Fibroblast of lung (primary cell): ENCODE measurements around the gene KCNJ10. TPM values are rescaled to one million over a fixed set of nuclear protein-coding genes. Genes with fewer than 3 reads are reported as not detected.

Experiments
- DNase-seq, 2 donors: peaks; one replicate each; pipeline versions ENCODE4 v3.0.0 to v3.0.0-alpha.2; 2010; ENCODE audit warnings: low read depth in 2 of 2
- H2AFZ ChIP-seq: 2 replicates; pipeline ENCODE4 v1.5.1; 2012; ENCODE audit warnings: low read length, control low read depth, inconsistent platforms
- H3K27ac ChIP-seq: 2 replicates; pipeline ENCODE4 v1.5.1; 2011; ENCODE audit warnings: low read length, control low read depth; ENCODE audit not compliant: insufficient read depth
- H3K27me3 ChIP-seq: 2 replicates; pipeline ENCODE4 v1.5.1; 2011; ENCODE audit warnings: mild to moderate bottlenecking, low read length; ENCODE audit not compliant: control insufficient read depth, insufficient read depth
- H3K36me3 ChIP-seq: 2 replicates; pipeline ENCODE4 v1.5.1; 2011; ENCODE audit warnings: low read length; ENCODE audit not compliant: control insufficient read depth, insufficient read depth
- H3K4me1 ChIP-seq: 2 replicates; pipeline ENCODE4 v1.5.1; 2011; ENCODE audit warnings: low read length; ENCODE audit not compliant: control insufficient read depth, insufficient read depth; ENCODE audit errors: extremely low read depth
- H3K4me2 ChIP-seq: 2 replicates; pipeline ENCODE4 v1.5.1; 2011; ENCODE audit warnings: low read length, control low read depth; ENCODE audit not compliant: insufficient read depth; ENCODE audit errors: extremely low read depth
- H3K4me3 ChIP-seq, 4 experiments: fragments of 200-600 bp in 1 of 4; sonication (generic) in 1 of 4; replicated peaks in 1 of 4; 2 replicates each; pipeline ENCODE4 v1.5.1; 2011 to 2016; ENCODE audit warnings: low read length in 4 of 4, low read depth in 3 of 4, mild to moderate bottlenecking in 3 of 4, control low read depth in 2 of 4, inconsistent platforms in 1 of 4, mixed read lengths in 1 of 4; ENCODE audit not compliant: insufficient read depth in 1 of 4; ENCODE audit errors: control extremely low read depth in 1 of 4
- H3K79me2 ChIP-seq: 2 replicates; pipeline ENCODE4 v1.5.1; 2012; ENCODE audit warnings: mild to moderate bottlenecking, low read length, inconsistent platforms; ENCODE audit not compliant: control insufficient read depth, insufficient read depth
- H3K9ac ChIP-seq: 2 replicates; pipeline ENCODE4 v1.5.1; 2011; ENCODE audit warnings: mild to moderate bottlenecking, low read length, control low read depth; ENCODE audit not compliant: insufficient read depth
- H3K9me3 ChIP-seq: 2 replicates; pipeline ENCODE4 v1.5.1; 2012; ENCODE audit warnings: low read depth, low read length; ENCODE audit not compliant: control insufficient read depth, insufficient read depth
- H4K20me1 ChIP-seq: 2 replicates; pipeline ENCODE4 v1.5.1; 2011; ENCODE audit warnings: low read length; ENCODE audit not compliant: control insufficient read depth, insufficient read depth; ENCODE audit errors: extremely low read depth
- CTCF ChIP-seq, 2 donors: IDR thresholded peaks in 1 of 2; conservative IDR thresholded peaks in 1 of 2; 1 replicate in 1 of 2; 2 replicates in 1 of 2; pipeline ENCODE4 v1.5.1; 2011 to 2012; ENCODE audit warnings: low read length in 2 of 2, control low read depth in 1 of 2, inconsistent platforms in 1 of 2, low read depth in 1 of 2, mild to moderate bottlenecking in 1 of 2
- EZH2 ChIP-seq: IDR thresholded peaks from 2 replicates; pipeline ENCODE4 v1.5.1; 2012; ENCODE audit warnings: low read length, control low read depth, mild to moderate bottlenecking; ENCODE audit errors: missing control alignments
- polyA plus RNA-seq, 2 donors: library from polyadenylated mRNA; depleted of rRNA in 1 of 2; stranded (reverse) in 1 of 2; unstranded in 1 of 2; fragments of >200 nt; gene quantifications; 2 replicates each; pipeline ENCODE4 v1.2.1, GENCODE V29; 2011 to 2012; ENCODE audit warnings: missing spikeins in 1 of 2
- total RNA-seq: library from RNA; depleted of rRNA; stranded (reverse); fragments of >200 nt; gene quantifications from 2 replicates; pipeline ENCODE4 v1.2.1, GENCODE V29; 2014

The KCNJ10 gene
- total and polyA plus RNA-seq, 2 donors (not counting 1 experiment from before 2014, with no cell fraction given), result not detected

- TF ChIP-seq EZH2 (no peak), CTCF (conservative IDR thresholded peaks at IDR 0.05 in 1 of 2, IDR thresholded peaks at IDR 0.05 in 1 of 2; ENCODE audit: low read depth in 1 of 2, low read length in 2 of 2) (no peak)
- H3K9ac ChIP-seq, result no peak overlapping the region
- no peak overlapping the region for H3K4me2 ChIP-seq
- H3K4me3 ChIP-seq, result no peak overlapping the region
- no peaks in the 10 kb centered on the region for H3K36me3 ChIP-seq
- H3K79me2 ChIP-seq, result no peaks in the 10 kb centered on the region
- H3K27ac ChIP-seq, result no peak overlapping the region
- no peaks in the 10 kb centered on the region for H3K4me1 ChIP-seq
- no peak for DNase-seq
- no peaks in the 10 kb centered on the region for H4K20me1 ChIP-seq
- H3K27me3 ChIP-seq, result peaks cover 3% of the 10 kb centered on the region
- no peak overlapping the region for H2AFZ ChIP-seq
- no peaks in the 10 kb centered on the region for H3K9me3 ChIP-seq
These were observed 83.9 kb downstream of the KCNJ10 start for GRCh38 chr1:159986093-159986492.

GRCh38 chr1:159985473-159985872 lies 84.5 kb downstream of the KCNJ10 start:
- Histone ChIP-seq H3K36me3 (no peaks in the 10 kb centered on the region), H4K20me1 (no peaks in the 10 kb centered on the region), H3K9ac (no peak overlapping the region), H3K4me3 (no peak overlapping the region), H2AFZ (no peak overlapping the region), H3K9me3 (no peaks in the 10 kb centered on the region), H3K4me1 (no peaks in the 10 kb centered on the region), H3K27ac (no peak overlapping the region), H3K27me3 (peaks cover 3% of the 10 kb centered on the region), H3K79me2 (no peaks in the 10 kb centered on the region), H3K4me2 (no peak overlapping the region)
- TF ChIP-seq EZH2 (no peak), CTCF (conservative IDR thresholded peaks at IDR 0.05 in 1 of 2, IDR thresholded peaks at IDR 0.05 in 1 of 2; ENCODE audit: low read depth in 1 of 2, low read length in 2 of 2) (no peak)
- DNase-seq, result no peak

GRCh38 chr1:159983681-159984080 lies 86.3 kb downstream of the KCNJ10 start:
- Histone ChIP-seq H3K4me3 (no peak overlapping the region), H3K4me2 (no peak overlapping the region), H4K20me1 (no peaks in the 10 kb centered on the region), H3K9me3 (no peaks in the 10 kb centered on the region), H3K27ac (no peak overlapping the region), H3K9ac (no peak overlapping the region), H3K79me2 (no peaks in the 10 kb centered on the region), H3K36me3 (no peaks in the 10 kb centered on the region), H3K4me1 (no peaks in the 10 kb centered on the region), H3K27me3 (peaks cover 3% of the 10 kb centered on the region), H2AFZ (no peak overlapping the region)
- no peak for DNase-seq
- TF ChIP-seq CTCF (conservative IDR thresholded peaks at IDR 0.05 in 1 of 2, IDR thresholded peaks at IDR 0.05 in 1 of 2; ENCODE audit: low read depth in 1 of 2, low read length in 2 of 2) (no peak), EZH2 (no peak)
